ENCODE measurements around the gene RETREG2.

Gene RETREG2

GRCh38 chr2:219183151-219183772, 5.2 kb downstream of the RETREG2 start:
- no peak for TF ChIP-seq ZFP3 (CRISPR knock-in tag; IDR thresholded peaks at IDR 0.05)
- TF ChIP-seq OSR1 (CRISPR knock-in tag; IDR thresholded peaks at IDR 0.05) = no peak
- ATAC-seq = no peak

GRCh38 chr2:219184121-219184520, 6.0 kb downstream of the RETREG2 start:
- TF ChIP-seq RARB (CRISPR knock-in tag; IDR thresholded peaks at IDR 0.05) (no peak), SNAI2 (CRISPR knock-in tag; IDR thresholded peaks at IDR 0.05) (no peak), OSR1 (CRISPR knock-in tag; IDR thresholded peaks at IDR 0.05) (no peak), CSRNP3 (CRISPR knock-in tag; IDR thresholded peaks at IDR 0.05) (no peak), BACH2 (CRISPR knock-in tag; IDR thresholded peaks at IDR 0.05; ENCODE audit: borderline replicate concordance) (no peak), TCF4 (CRISPR knock-in tag; IDR thresholded peaks at IDR 0.05; ENCODE audit: borderline replicate concordance) (no peak), ZFP30 (CRISPR knock-in tag; IDR thresholded peaks at IDR 0.05) (no peak), ESRRG (CRISPR knock-in tag; IDR thresholded peaks at IDR 0.05) (no peak), ZC3H10 (CRISPR knock-in tag; IDR thresholded peaks at IDR 0.05) (no peak)
- no peak for ATAC-seq

- no peak; the same call in 2 of the 3 replicates for ATAC-seq
- TF ChIP-seq TSHZ2 (CRISPR knock-in tag; IDR thresholded peaks at IDR 0.05) (no peak), CREB5 (CRISPR knock-in tag; IDR thresholded peaks at IDR 0.05; ENCODE audit: low read depth) (no peak), CSRNP3 (CRISPR knock-in tag; IDR thresholded peaks at IDR 0.05) (no peak), ZNF565 (CRISPR knock-in tag; conservative IDR thresholded peaks at IDR 0.05; ENCODE audit: low read depth) (no peak), RARB (CRISPR knock-in tag; IDR thresholded peaks at IDR 0.05) (no peak), OSR1 (CRISPR knock-in tag; IDR thresholded peaks at IDR 0.05) (no peak), TOX (CRISPR knock-in tag; IDR thresholded peaks at IDR 0.05; ENCODE audit: borderline replicate concordance) (no peak), ZC3H10 (CRISPR knock-in tag; IDR thresholded peaks at IDR 0.05) (no peak), GLIS3 (CRISPR knock-in tag; IDR thresholded peaks at IDR 0.05) (no peak), POU6F1 (CRISPR knock-in tag; IDR thresholded peaks at IDR 0.05; ENCODE audit: borderline replicate concordance, low read depth) (no peak), ARNTL (CRISPR knock-in tag; IDR thresholded peaks at IDR 0.05; ENCODE audit: borderline replicate concordance, low read depth) (no peak), TCF4 (CRISPR knock-in tag; IDR thresholded peaks at IDR 0.05; ENCODE audit: borderline replicate concordance) (no peak), BACH2 (CRISPR knock-in tag; IDR thresholded peaks at IDR 0.05; ENCODE audit: borderline replicate concordance) (no peak), ISL1 (CRISPR knock-in tag; IDR thresholded peaks at IDR 0.05) (no peak)
Measured at GRCh38 chr2:219186754-219187456, 8.8 kb downstream of the RETREG2 start.

Measured in SK-N-SH treated with all-trans-retinoic acid at 6 μM for 48 hours (cell line).